Measurements from ENCODE around the gene ADRB1. TPM values are rescaled to one million over a fixed set of nuclear protein-coding genes. Genes with fewer than 3 reads are reported as not detected.

Gene ADRB1
- polyA plus RNA-seq, 1 of the 3 experiments (the other 2 are of a cell fraction), result not detected

DNA sequence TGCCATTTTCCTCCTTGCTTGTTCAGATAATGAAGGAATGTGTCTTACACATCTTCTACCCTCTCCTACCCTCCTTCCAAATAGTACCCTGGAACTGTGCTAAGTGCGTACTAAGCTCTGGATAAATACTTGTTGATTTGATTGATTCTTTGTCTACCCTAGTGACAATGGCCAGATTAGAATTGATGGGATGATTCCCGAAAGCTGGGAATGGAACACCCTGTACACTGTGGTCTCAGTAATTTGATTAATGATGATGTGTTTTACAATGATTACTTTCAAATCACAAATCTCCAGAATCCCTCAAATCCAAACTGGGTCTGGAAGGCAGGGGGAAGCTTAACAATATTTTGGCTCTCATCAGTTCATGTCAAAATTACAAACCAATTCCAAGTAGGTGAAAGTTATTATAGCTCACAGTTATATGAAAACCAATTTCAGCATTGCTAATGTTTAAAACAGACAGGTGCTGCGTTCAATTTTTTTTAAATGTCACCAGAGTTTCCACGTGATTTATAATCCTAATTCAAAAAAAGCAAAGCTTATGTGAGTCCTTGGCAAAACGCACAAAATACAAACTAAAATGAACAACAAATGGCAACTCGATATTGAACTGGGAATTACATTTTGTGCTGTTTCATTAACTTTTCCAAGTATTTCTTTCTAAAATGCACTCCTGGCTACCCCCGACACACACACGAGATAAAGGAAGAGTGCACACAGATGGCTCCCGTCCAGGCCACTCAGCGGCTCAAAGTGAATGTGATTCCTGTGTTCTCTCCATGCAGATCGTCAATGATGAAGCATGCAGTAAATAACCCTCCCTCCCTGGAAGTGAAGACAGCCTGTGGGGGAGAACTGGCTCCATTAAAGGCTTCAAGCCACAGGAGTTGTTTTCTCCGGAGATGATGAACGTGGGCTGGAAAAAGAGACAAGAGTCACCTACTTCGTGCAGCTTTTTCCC lies 21.7 kb upstream of the ADRB1 start:
- DNase-seq, result no peak
- Histone ChIP-seq H3K9ac (no peak overlapping the region), H2AFZ (ENCODE audit: low read depth) (no peak overlapping the region), H3K9me3 (no peaks in the 10 kb centered on the region), H3K36me3 (replicated peaks in 1 of 2; ENCODE audit: control insufficient read depth in 1 of 2, insufficient read depth in 2 of 2, low read length in 1 of 2) (no peaks in the 10 kb centered on the region), H3K79me2 (ENCODE audit: insufficient read depth) (no peaks in the 10 kb centered on the region), H3K4me1 (ENCODE audit: control insufficient read depth in 1 of 2, insufficient read depth in 2 of 2, low read depth in 1 of 2, low read length in 1 of 2) (peaks cover 2 to 15% of the 10 kb centered on the region in 2 experiments; a peak in 2 of 4 replicates), H4K20me1 (ENCODE audit: insufficient read depth) (no peaks in the 10 kb centered on the region), H3K9me2 (no peaks in the 10 kb centered on the region), H3K27me3 (ENCODE audit: insufficient read depth) (no peaks in the 10 kb centered on the region; the same call in 1 of the 2 replicates), H3K4me2 (no peak overlapping the region), H3K27ac (ENCODE audit: low read depth in 2 of 2, low read length in 1 of 2) (no peak overlapping the region), H3K4me3 (ENCODE audit: low read depth in 2 of 2, low read length in 1 of 2) (no peak overlapping the region), H3F3A (replicated peaks; ENCODE audit: insufficient read depth) (peaks cover 9% of the 10 kb centered on the region)
- no peak for TF ChIP-seq TAF1 (IDR thresholded peaks at IDR 0.05; ENCODE audit: borderline replicate concordance, low read depth, low read length)
- no peak for TF ChIP-seq MXI1 (IDR thresholded peaks at IDR 0.05; ENCODE audit: low read depth, low read length)
- TF ChIP-seq GABPA (IDR thresholded peaks at IDR 0.05; ENCODE audit: low read depth), result no peak
- TF ChIP-seq, protein P1, sequence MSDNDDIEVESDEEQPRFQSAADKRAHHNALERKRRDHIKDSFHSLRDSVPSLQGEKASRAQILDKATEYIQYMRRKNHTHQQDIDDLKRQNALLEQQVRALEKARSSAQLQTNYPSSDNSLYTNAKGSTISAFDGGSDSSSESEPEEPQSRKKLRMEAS (IDR thresholded peaks at IDR 0.05; ENCODE audit: low read depth), result no peak
- TF ChIP-seq YY1 (IDR thresholded peaks at IDR 0.05; ENCODE audit: low read depth), result no peak
- TF ChIP-seq FOXJ3 (CRISPR knock-in tag; IDR thresholded peaks at IDR 0.05), result no peak
- no peak for TF ChIP-seq GATA2 (CRISPR knock-in tag; IDR thresholded peaks at IDR 0.05)
- TF ChIP-seq, protein P2, sequence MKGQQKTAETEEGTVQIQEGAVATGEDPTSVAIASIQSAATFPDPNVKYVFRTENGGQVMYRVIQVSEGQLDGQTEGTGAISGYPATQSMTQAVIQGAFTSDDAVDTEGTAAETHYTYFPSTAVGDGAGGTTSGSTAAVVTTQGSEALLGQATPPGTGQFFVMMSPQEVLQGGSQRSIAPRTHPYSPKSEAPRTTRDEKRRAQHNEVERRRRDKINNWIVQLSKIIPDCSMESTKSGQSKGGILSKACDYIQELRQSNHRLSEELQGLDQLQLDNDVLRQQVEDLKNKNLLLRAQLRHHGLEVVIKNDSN (IDR thresholded peaks at IDR 0.05; ENCODE audit: borderline replicate concordance, low read depth), result no peak
- no peak for TF ChIP-seq TCF12 (IDR thresholded peaks at IDR 0.05)
- no peak for TF ChIP-seq EP300 (IDR thresholded peaks at IDR 0.05; ENCODE audit: borderline replicate concordance in 1 of 2, low read depth in 1 of 2, low read length in 1 of 2)
- TF ChIP-seq RFX5 (IDR thresholded peaks at IDR 0.05; ENCODE audit: low read length), result no peak
- no peak for TF ChIP-seq TEAD4 (IDR thresholded peaks at IDR 0.05; ENCODE audit: borderline replicate concordance, insufficient read depth)
- TF ChIP-seq FOXM1 (IDR thresholded peaks at IDR 0.05; ENCODE audit: low read depth), result no peak
- CTCF ChIA-PET, result interaction anchor here (1.2 kb wide), 1 partner anchor 20 kb away, joined by 3 read pairs; no protein-coding TSS in a partner anchor
- POLR2A ChIA-PET, result no interaction called here
- 70% methylated on average over 14 of the region's 14 CpGs for whole genome bisulfite sequencing (ENCODE audit: low lambda C conversion rate)

DNA sequence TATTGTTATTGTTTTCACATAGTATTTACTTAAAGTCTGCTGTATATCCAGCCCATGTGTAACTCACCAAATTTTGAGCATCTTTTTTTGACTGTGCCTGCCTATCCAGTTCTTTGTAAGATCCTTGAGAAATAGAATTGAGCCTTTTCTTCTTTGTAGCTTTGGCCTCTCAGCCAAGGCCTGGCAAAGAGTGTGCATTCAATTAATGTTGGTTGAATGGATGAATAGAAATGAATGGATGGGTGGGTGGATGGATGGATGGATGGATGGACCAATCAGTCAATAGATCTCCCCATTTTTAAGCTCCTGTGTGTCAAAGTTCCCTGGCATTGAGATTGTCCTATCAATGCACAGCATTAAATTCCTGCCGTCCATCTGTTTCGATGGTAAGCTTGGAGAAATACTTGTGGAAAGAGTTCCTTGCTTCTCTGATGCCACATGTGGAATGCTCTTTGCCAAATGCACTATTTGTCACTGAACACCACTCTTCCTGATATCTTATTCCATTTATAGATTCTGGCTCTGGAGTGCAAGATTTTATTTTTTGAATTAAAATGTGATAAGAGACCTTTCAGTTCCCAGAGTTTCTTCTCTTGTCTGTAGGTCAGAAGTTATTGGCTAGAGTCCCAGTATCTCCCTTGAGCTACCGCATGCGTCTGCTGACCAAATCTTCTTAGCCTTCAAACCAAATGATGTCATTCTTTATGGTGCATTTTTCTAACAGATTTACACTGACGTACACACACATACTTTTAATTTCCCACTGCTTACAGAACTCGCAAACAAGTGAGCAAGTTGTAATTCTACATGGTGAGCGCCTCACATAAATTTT lies 20.7 kb upstream of the ADRB1 start:
- 54% methylated on average over 7 of the region's 7 CpGs for WGBS (ENCODE audit: low lambda C conversion rate)
- no peaks in the 10 kb centered on the region for H3K9me2 ChIP-seq
- H3K9me3 ChIP-seq, result no peaks in the 10 kb centered on the region
- no peak for TF ChIP-seq TCF12 (IDR thresholded peaks at IDR 0.05)
- TF ChIP-seq, protein P3, sequence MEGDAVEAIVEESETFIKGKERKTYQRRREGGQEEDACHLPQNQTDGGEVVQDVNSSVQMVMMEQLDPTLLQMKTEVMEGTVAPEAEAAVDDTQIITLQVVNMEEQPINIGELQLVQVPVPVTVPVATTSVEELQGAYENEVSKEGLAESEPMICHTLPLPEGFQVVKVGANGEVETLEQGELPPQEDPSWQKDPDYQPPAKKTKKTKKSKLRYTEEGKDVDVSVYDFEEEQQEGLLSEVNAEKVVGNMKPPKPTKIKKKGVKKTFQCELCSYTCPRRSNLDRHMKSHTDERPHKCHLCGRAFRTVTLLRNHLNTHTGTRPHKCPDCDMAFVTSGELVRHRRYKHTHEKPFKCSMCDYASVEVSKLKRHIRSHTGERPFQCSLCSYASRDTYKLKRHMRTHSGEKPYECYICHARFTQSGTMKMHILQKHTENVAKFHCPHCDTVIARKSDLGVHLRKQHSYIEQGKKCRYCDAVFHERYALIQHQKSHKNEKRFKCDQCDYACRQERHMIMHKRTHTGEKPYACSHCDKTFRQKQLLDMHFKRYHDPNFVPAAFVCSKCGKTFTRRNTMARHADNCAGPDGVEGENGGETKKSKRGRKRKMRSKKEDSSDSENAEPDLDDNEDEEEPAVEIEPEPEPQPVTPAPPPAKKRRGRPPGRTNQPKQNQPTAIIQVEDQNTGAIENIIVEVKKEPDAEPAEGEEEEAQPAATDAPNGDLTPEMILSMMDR (IDR thresholded peaks at IDR 0.05), result no peak
- TF ChIP-seq, protein P4, sequence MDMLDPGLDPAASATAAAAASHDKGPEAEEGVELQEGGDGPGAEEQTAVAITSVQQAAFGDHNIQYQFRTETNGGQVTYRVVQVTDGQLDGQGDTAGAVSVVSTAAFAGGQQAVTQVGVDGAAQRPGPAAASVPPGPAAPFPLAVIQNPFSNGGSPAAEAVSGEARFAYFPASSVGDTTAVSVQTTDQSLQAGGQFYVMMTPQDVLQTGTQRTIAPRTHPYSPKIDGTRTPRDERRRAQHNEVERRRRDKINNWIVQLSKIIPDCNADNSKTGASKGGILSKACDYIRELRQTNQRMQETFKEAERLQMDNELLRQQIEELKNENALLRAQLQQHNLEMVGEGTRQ (IDR thresholded peaks at IDR 0.05; ENCODE audit: borderline replicate concordance, low read depth, low read length), result no peak
- TF ChIP-seq RFX5 (IDR thresholded peaks at IDR 0.05; ENCODE audit: low read length), result no peak
- H3K9ac ChIP-seq, result no peak overlapping the region
- H3K4me3 ChIP-seq (ENCODE audit: low read depth in 2 of 2, low read length in 1 of 2), result no peak overlapping the region
- H3K79me2 ChIP-seq (ENCODE audit: insufficient read depth), result no peaks in the 10 kb centered on the region
- DNase-seq, result no peak
- no peak overlapping the region for H3K4me2 ChIP-seq
- H3K4me1 ChIP-seq (ENCODE audit: control insufficient read depth in 1 of 2, insufficient read depth in 2 of 2, low read depth in 1 of 2, low read length in 1 of 2), result peaks cover 2 to 22% of the 10 kb centered on the region in 2 experiments; a peak in 2 of 4 replicates
- H3K27me3 ChIP-seq (ENCODE audit: insufficient read depth), result no peaks in the 10 kb centered on the region
- POLR2A ChIA-PET, result no interaction called here
- no peak overlapping the region for H3K27ac ChIP-seq (ENCODE audit: low read depth in 2 of 2, low read length in 1 of 2)
- no peaks in the 10 kb centered on the region for H3K36me3 ChIP-seq (replicated peaks in 1 of 2; ENCODE audit: control insufficient read depth in 1 of 2, insufficient read depth in 2 of 2, low read length in 1 of 2)
- H2AFZ ChIP-seq (ENCODE audit: low read depth), result no peak overlapping the region
- CTCF ChIA-PET, result no interaction called here
- peaks cover 15% of the 10 kb centered on the region for H3F3A ChIP-seq (replicated peaks; ENCODE audit: insufficient read depth)
- no peaks in the 10 kb centered on the region for H4K20me1 ChIP-seq (ENCODE audit: insufficient read depth)

All from SK-N-SH (cell line).